OCI-LY7 (cell line): ENCODE data around the gene OPCML.

Experiments used
- CTCF ChIP-seq: fragments of 200-600 bp; sonication (generic); conservative IDR thresholded peaks from 2 replicates; pipeline ENCODE4 v1.5.1; 2014; ENCODE audit warnings: mild to moderate bottlenecking, antibody characterized with exemption, low read length, moderate library complexity, mixed read lengths
- EZH2phosphoT487 ChIP-seq: fragments of 200-600 bp; sonication (generic); IDR thresholded peaks from 2 replicates; pipeline ENCODE4 v1.6.1; 2018; ENCODE audit warnings: low read depth, borderline replicate concordance, mild to moderate bottlenecking, mixed run types, antibody characterized with exemption, low read length, moderate library complexity, mixed read lengths

GRCh38 chr11:133576351-133576750 lies 44.0 kb upstream of the OPCML start:
- TF ChIP-seq CTCF = peak; percentile 57
- TF ChIP-seq EZH2phosphoT487 = no peak
